Measurements from ENCODE around the gene BFSP2.

DNA sequence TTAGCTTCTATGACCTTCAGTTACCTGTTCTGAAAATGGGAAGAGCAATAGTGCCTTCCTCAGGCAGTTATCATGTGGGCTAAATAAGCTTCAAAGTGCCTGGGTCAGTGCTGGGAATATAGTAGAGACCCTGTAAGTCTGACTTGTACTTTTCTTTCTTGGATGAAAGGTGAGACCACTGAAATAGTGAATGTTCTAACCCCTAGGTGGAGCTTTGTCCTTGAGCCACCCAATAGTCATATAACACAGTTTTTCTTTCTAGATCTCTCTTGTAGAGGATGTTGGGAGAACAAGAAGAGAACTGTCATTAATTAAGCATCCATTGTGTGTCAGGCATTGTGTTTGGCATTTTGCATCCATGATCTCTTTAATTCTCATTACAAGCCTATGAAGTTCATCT lies 13.0 kb upstream of the BFSP2 start:
- TF ChIP-seq, protein P1, sequence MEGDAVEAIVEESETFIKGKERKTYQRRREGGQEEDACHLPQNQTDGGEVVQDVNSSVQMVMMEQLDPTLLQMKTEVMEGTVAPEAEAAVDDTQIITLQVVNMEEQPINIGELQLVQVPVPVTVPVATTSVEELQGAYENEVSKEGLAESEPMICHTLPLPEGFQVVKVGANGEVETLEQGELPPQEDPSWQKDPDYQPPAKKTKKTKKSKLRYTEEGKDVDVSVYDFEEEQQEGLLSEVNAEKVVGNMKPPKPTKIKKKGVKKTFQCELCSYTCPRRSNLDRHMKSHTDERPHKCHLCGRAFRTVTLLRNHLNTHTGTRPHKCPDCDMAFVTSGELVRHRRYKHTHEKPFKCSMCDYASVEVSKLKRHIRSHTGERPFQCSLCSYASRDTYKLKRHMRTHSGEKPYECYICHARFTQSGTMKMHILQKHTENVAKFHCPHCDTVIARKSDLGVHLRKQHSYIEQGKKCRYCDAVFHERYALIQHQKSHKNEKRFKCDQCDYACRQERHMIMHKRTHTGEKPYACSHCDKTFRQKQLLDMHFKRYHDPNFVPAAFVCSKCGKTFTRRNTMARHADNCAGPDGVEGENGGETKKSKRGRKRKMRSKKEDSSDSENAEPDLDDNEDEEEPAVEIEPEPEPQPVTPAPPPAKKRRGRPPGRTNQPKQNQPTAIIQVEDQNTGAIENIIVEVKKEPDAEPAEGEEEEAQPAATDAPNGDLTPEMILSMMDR (IDR thresholded peaks at IDR 0.05): no peak
- no peak for TF ChIP-seq POLR2AphosphoS5 (IDR thresholded peaks at IDR 0.05)
